GM23248 (cell line): ENCODE results near the gene UCN2. TPM values are rescaled to one million over a fixed set of nuclear protein-coding genes. Genes with fewer than 3 reads are reported as not detected.

ENCODE experiments used
- DNase-seq: peaks from one replicate; pipeline ENCODE4 v3.0.0-alpha.2; 2015
- H2AFZ ChIP-seq: fragments of 200-600 bp; sonication (generic); 2 replicates; pipeline ENCODE4 v1.6.1; 2016; ENCODE audit warnings: antibody characterized with exemption
- H3F3A ChIP-seq: fragments of 200-600 bp; sonication (generic); 2 replicates; pipeline ENCODE4 v1.6.1; 2016; ENCODE audit warnings: mild to moderate bottlenecking, antibody characterized with exemption, mixed run types; ENCODE audit not compliant: insufficient read depth
- H3K27ac ChIP-seq: fragments of 200-600 bp; sonication (generic); 2 replicates; pipeline ENCODE4 v1.5.1; 2016; ENCODE audit warnings: mild to moderate bottlenecking
- H3K27me3 ChIP-seq: fragments of 200-600 bp; sonication (generic); replicated peaks from 2 replicates; pipeline ENCODE4 v1.6.1; 2016; ENCODE audit warnings: mild to moderate bottlenecking; ENCODE audit not compliant: insufficient read depth
- H3K36me3 ChIP-seq: fragments of 200-600 bp; sonication (generic); 2 replicates; pipeline ENCODE4 v1.6.1; 2016; ENCODE audit warnings: low read depth, mild to moderate bottlenecking
- H3K4me1 ChIP-seq: fragments of 200-600 bp; sonication (generic); 2 replicates; pipeline ENCODE4 v1.6.1; 2016; ENCODE audit warnings: mild to moderate bottlenecking; ENCODE audit not compliant: insufficient read depth
- H3K4me2 ChIP-seq: fragments of 200-600 bp; sonication (generic); one replicate; pipeline ENCODE4 v1.6.1; 2016; ENCODE audit warnings: mild to moderate bottlenecking; ENCODE audit not compliant: unreplicated experiment
- H3K4me3 ChIP-seq: fragments of 200-600 bp; sonication (generic); 2 replicates; pipeline ENCODE4 v1.5.1; 2016; ENCODE audit warnings: mild to moderate bottlenecking
- H3K79me2 ChIP-seq: fragments of 200-600 bp; sonication (generic); 2 replicates; pipeline ENCODE4 v1.6.1; 2016; ENCODE audit warnings: mild to moderate bottlenecking; ENCODE audit not compliant: insufficient read depth
- H3K9ac ChIP-seq: fragments of 200-600 bp; sonication (generic); 2 replicates; pipeline ENCODE4 v1.6.1; 2016; ENCODE audit warnings: mild to moderate bottlenecking
- H3K9me2 ChIP-seq: fragments of 200-600 bp; sonication (generic); 2 replicates; pipeline ENCODE4 v1.6.1; 2016; ENCODE audit warnings: mixed run types, mild to moderate bottlenecking, moderate library complexity; ENCODE audit not compliant: insufficient read depth
- H3K9me3 ChIP-seq: fragments of 200-600 bp; sonication (generic); one replicate; pipeline ENCODE4 v1.6.1; 2017; ENCODE audit warnings: low read depth
- H4K20me1 ChIP-seq: fragments of 200-600 bp; sonication (generic); 2 replicates; pipeline ENCODE4 v1.6.0; 2016; ENCODE audit not compliant: insufficient read depth
- EZH2 ChIP-seq: fragments of 200-600 bp; sonication (generic); IDR thresholded peaks from 2 replicates; pipeline ENCODE4 v1.6.1; 2018; ENCODE audit warnings: antibody characterized with exemption, mild to moderate bottlenecking; ENCODE audit not compliant: insufficient read depth, poor library complexity, severe bottlenecking
- EZH2phosphoT487 ChIP-seq: fragments of 200-600 bp; sonication (generic); IDR thresholded peaks from 2 replicates; pipeline ENCODE4 v1.6.1; 2018; ENCODE audit warnings: antibody characterized with exemption, moderate library complexity, mild to moderate bottlenecking, low read depth; ENCODE audit not compliant: insufficient read depth
- WGBS, 2 experiments: methylation state at CpG; one replicate each; pipeline ENCODE4 v1.1.6; 2015 to 2017; ENCODE audit warnings: low lambda C conversion rate in 2 of 2, low coverage in 1 of 2; ENCODE audit errors: missing lambda C conversion rate in 2 of 2; 5-methylcytosine and 5-hydroxymethylcytosine counted together
- in situ Hi-C: fragments of 300-500 bp; cut with MboI; formaldehyde crosslinking; loops from 2 replicates; pipeline ENCODE4 v1.15.0; 2020
- polyA plus RNA-seq: library from polyadenylated mRNA; unstranded; fragments of >200 nt; fragmentation: Nextera tagmentation; extraction: Ambion mirVana; gene quantifications from 2 replicates; pipeline ENCODE4 v1.2.1, GENCODE V29; 2016
- total RNA-seq: library from RNA; depleted of rRNA; stranded (reverse); fragments of >200 nt; shearing (Covaris generic); gene quantifications from 2 replicates; pipeline ENCODE4 v1.2.3, GENCODE V29; 2014

The UCN2 gene
- total and polyA plus RNA-seq, 2 experiments from 2014 or later = 0.45 to 0.86 TPM

DNA sequence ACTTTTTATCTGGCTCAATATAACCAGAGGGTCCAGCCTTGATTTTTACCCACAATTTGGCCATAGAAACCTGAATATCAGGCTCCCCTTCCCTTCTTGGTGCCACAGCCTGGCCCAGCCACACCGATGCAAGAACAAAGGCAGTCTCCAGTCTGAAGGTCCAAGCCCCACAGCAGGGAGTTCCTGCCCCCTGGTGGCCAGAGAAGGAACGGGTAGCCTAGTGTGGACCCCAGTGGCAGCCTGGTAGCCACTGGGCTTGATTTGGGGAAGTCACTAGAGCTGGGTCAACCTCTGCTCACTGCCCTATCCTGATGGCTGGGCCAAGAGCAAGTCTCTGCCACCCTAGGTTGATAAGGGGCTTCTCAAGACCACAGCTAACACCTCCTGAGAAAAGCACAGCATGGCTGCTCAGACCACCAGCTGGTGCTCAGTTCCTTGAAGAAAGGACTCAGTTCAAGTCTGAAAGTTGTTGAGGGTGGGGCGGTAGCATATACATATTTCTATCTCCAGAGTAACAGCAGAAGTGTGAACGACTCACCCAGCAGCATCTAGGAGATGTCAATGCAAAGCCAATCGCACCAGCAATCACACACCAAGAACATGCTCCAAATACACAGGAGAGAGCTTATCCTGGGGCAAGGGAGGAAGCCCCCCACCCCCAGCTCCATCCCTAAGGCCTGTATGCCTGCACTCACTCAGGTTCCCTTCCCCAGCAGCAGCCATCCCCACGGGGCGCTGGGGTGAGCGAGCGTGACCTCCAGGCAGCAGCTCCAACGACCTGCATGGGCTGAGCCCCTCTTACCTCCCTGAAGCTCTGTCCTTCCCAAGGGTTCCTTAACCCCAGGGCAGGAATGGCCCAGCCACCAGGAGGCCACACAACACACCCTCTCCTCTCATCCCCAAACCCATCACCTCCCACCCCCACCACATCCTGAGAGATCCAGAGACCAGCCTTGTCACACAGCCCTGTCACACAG lies 14.6 kb downstream of the UCN2 start:
- no peak overlapping the region for H2AFZ ChIP-seq
- peak; percentile 83 for DNase-seq
- no peak overlapping the region for H3K4me3 ChIP-seq
- TF ChIP-seq EZH2 = no peak
- TF ChIP-seq EZH2phosphoT487 = no peak
- no peak overlapping the region for H3K27ac ChIP-seq
- WGBS, 2 experiments = 53 to 59% methylated on average over 8 to 10 of the region's 10 CpGs
- no peaks in the 10 kb centered on the region for H3K9me3 ChIP-seq
- H3K79me2 ChIP-seq = no peaks in the 10 kb centered on the region
- no peaks in the 10 kb centered on the region for H3K4me1 ChIP-seq
- H3K36me3 ChIP-seq = no peaks in the 10 kb centered on the region; the same call in 1 of the 2 replicates
- no peaks in the 10 kb centered on the region for H3K9me2 ChIP-seq
- in situ Hi-C loops = no loop called here
- H3K9ac ChIP-seq = no peak overlapping the region
- H3F3A ChIP-seq = 0 out of 2 replicates have a peak, but pooled peaks cover 2% of the 10 kb centered on the region
- H3K27me3 ChIP-seq = no peaks in the 10 kb centered on the region
- no peaks in the 10 kb centered on the region for H4K20me1 ChIP-seq
- H3K4me2 ChIP-seq = no peak overlapping the region

DNA sequence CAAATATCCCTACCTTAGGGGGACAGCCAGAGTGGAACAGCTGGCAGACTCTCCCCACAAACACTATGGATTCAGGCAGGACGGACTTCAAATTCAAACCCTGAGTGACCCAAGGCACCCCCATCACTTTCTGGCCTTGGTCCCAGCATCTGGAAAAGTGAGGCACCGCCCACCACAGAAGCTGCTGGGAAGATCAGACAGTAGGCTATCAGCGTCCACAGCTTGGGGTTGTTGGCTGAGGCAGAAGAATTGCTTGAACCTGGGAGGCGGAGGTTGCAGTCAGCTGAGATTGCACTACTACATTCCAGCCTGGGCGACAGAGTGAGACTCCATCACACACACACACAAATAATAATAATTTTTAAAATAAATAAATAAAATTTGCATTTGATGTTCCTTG lies 15.5 kb downstream of the UCN2 start:
- H3K4me1 ChIP-seq = no peaks in the 10 kb centered on the region
- no peaks in the 10 kb centered on the region for H3K9me2 ChIP-seq
- no peaks in the 10 kb centered on the region for H3K9me3 ChIP-seq
- no peak overlapping the region for H3K4me3 ChIP-seq
- no peak overlapping the region for H3K4me2 ChIP-seq
- no peaks in the 10 kb centered on the region; the same call in 1 of the 2 replicates for H3K36me3 ChIP-seq
- no peak overlapping the region for H2AFZ ChIP-seq
- H3K9ac ChIP-seq = no peak overlapping the region
- no peak overlapping the region for H3K27ac ChIP-seq
- H3K79me2 ChIP-seq = no peaks in the 10 kb centered on the region
- DNase-seq = no peak
- TF ChIP-seq EZH2phosphoT487 (no peak), EZH2 (no peak)
- 0 out of 2 replicates have a peak, but pooled peaks cover 2% of the 10 kb centered on the region for H3F3A ChIP-seq
- H4K20me1 ChIP-seq = no peaks in the 10 kb centered on the region
- 66% methylated on average over 5 of the region's 5 CpGs for WGBS, 2 experiments
- in situ Hi-C loops = no loop called here
- no peaks in the 10 kb centered on the region for H3K27me3 ChIP-seq

DNA sequence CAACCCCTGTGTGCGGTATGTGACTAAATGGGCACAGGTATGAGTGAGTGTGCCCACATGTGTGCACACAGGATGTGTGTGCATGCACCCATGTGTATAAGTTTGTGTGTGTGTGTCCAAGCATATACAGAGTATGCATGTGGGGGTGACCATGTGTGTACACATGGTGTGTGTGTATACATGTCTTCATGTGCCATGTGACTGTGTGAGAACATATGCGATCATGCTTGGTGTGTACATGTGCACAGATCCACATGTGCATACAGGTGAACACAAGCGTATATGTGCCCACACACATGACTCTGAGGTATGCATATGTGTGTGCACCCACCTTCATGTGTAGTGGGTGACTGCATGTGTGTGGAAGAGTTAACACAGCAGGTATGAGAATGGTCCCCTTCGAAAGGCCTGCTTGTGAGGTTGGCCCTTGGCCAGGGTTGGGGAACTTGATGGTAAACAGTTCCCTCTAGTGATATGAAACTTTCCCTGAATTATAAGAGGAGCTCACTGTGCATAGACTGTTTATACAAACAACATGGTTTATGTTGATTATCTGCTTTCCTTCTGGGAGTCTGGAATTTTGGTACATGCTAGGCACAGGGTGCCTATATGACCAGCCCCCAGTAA lies 17.3 kb downstream of the UCN2 start:
- no peak for DNase-seq
- no peak overlapping the region for H3K4me2 ChIP-seq
- no peaks in the 10 kb centered on the region for H3K9me3 ChIP-seq
- H3K36me3 ChIP-seq = no peaks in the 10 kb centered on the region; the same call in 1 of the 2 replicates
- H3K9ac ChIP-seq = no peak overlapping the region
- no peaks in the 10 kb centered on the region for H3K9me2 ChIP-seq
- in situ Hi-C loops = no loop called here
- H3K27ac ChIP-seq = no peak overlapping the region
- H3K4me1 ChIP-seq = no peaks in the 10 kb centered on the region
- no peak overlapping the region for H2AFZ ChIP-seq
- H3K79me2 ChIP-seq = no peaks in the 10 kb centered on the region
- WGBS, 2 experiments = 84 to 85% methylated on average over 4 of the region's 4 CpGs
- no peaks in the 10 kb centered on the region for H3K27me3 ChIP-seq
- H3K4me3 ChIP-seq = no peak overlapping the region
- no peaks in the 10 kb centered on the region for H4K20me1 ChIP-seq
- H3F3A ChIP-seq = 0 out of 2 replicates have a peak, but pooled peaks cover 2% of the 10 kb centered on the region
- TF ChIP-seq EZH2 (no peak), EZH2phosphoT487 (no peak)

DNA sequence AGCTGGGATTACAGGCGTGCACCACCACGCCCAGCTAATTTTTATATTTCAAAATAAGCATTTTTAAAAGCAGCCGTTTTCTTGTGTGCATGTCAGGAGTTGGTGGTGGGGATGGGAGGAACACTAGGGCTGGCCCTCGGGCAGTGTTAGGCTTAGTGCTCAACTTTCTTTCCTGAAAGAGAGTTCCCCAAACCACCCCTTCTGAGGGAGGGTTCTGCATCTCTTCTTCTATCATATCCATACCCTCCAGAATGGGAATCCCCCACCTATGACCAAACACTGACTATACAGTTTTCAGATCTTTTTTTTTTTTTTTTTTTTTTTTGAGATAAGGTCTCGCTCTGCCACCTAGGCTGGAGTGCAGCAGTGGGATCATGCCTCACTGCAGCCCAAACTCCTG lies 19.4 kb downstream of the UCN2 start:
- H3K27ac ChIP-seq = no peak overlapping the region
- H3K36me3 ChIP-seq = no peaks in the 10 kb centered on the region; the same call in 1 of the 2 replicates
- H3K4me2 ChIP-seq = no peak overlapping the region
- no peaks in the 10 kb centered on the region for H3K9me2 ChIP-seq
- H3K9ac ChIP-seq = no peak overlapping the region
- no peak for TF ChIP-seq EZH2
- no peak for TF ChIP-seq EZH2phosphoT487
- no peak for DNase-seq
- H3F3A ChIP-seq = 0 out of 2 replicates have a peak, but pooled peaks cover under 1% of the 10 kb centered on the region
- H3K4me3 ChIP-seq = no peak overlapping the region
- H3K79me2 ChIP-seq = no peaks in the 10 kb centered on the region
- in situ Hi-C loops = no loop called here
- WGBS, 2 experiments = 85 to 86% methylated on average over 5 of the region's 5 CpGs
- no peaks in the 10 kb centered on the region for H3K9me3 ChIP-seq
- H3K4me1 ChIP-seq = no peaks in the 10 kb centered on the region
- H4K20me1 ChIP-seq = no peaks in the 10 kb centered on the region
- H2AFZ ChIP-seq = no peak overlapping the region
- no peaks in the 10 kb centered on the region for H3K27me3 ChIP-seq
